B cell (primary cell): ENCODE measurements around the gene GTF2H4.

Source experiments
- CTCF ChIP-seq: fragments of 200-600 bp; IDR thresholded peaks from one replicate; pipeline ENCODE4 v1.8.0; 2022; ENCODE audit warnings: antibody characterized with exemption, mild to moderate bottlenecking
- EZH2 ChIP-seq: IDR thresholded peaks from 2 replicates; pipeline ENCODE4 v1.6.1; 2012; ENCODE audit warnings: borderline replicate concordance, low read depth, mild to moderate bottlenecking, moderate library complexity, low read length; ENCODE audit not compliant: insufficient read depth, poor library complexity, severe bottlenecking

GRCh38 chr6:30942338-30943060 is 34.5 kb downstream of the GTF2H4 start:
- TF ChIP-seq CTCF: no peak
- no peak for TF ChIP-seq EZH2
